H1 (cell line): Measurements from ENCODE around the gene FRMD3. TPM values are rescaled to one million over a fixed set of nuclear protein-coding genes. Genes with fewer than 3 reads are reported as not detected.

Source experiments
- CTCF ChIA-PET: fragments of 300-600 bp; sonication (Branson Sonifier 250); formaldehyde crosslinking; loops from one replicate; lab custom pipeline; 2021; ENCODE audit not compliant: partially characterized antibody; lab: Charles Lee
- POLR2A ChIA-PET: fragments of 300-600 bp; sonication (Branson Sonifier 250); formaldehyde crosslinking; loops from one replicate; lab custom pipeline; 2021; ENCODE audit warnings: inconsistent platforms; ENCODE audit not compliant: partially characterized antibody; lab: Charles Lee
- DNase-seq, 2 experiments: peaks; one replicate each; pipeline versions ENCODE4 v3.0.0 to v3.0.0-alpha.2; 2010 to 2022; ENCODE audit warnings: low spot score in 2 of 2, low read depth in 1 of 2, mixed read lengths in 1 of 2
- FAIRE-seq: peaks from 2 replicates; lab custom pipeline; 2011; peaks lifted over from hg19 to GRCh38; lab: Jason Lieb, UNC
- H2AFZ ChIP-seq: 2 replicates; pipeline ENCODE4 v1.8.1; 2012; ENCODE audit warnings: low read length, inconsistent platforms
- H2AK5ac ChIP-seq: 2 replicates; pipeline ENCODE4 v1.6.1; 2013; ENCODE audit warnings: low read depth, low read length
- H2BK120ac ChIP-seq: replicated peaks from 2 replicates; pipeline ENCODE3; 2013; ENCODE audit warnings: low read depth, low read length, inconsistent platforms
- H2BK12ac ChIP-seq: 2 replicates; pipeline ENCODE4 v1.6.1; 2013; ENCODE audit warnings: low read depth, low read length
- H2BK15ac ChIP-seq: 2 replicates; pipeline ENCODE4 v1.6.1; 2013; ENCODE audit warnings: low read length
- H2BK20ac ChIP-seq: 2 replicates; pipeline ENCODE4 v1.6.1; 2013; ENCODE audit warnings: low read length
- H2BK5ac ChIP-seq: 2 replicates; pipeline ENCODE4 v1.6.1; 2013; ENCODE audit warnings: low read depth, low read length
- H3K14ac ChIP-seq: 2 replicates; pipeline ENCODE4 v1.6.1; 2013; ENCODE audit warnings: inconsistent platforms; ENCODE audit not compliant: insufficient read length
- H3K18ac ChIP-seq: 2 replicates; pipeline ENCODE4 v1.6.1; 2013; ENCODE audit warnings: low read length; ENCODE audit errors: extremely low read depth
- H3K23ac ChIP-seq: 2 replicates; pipeline ENCODE4 v1.6.1; 2013; ENCODE audit warnings: inconsistent platforms; ENCODE audit not compliant: insufficient read length
- H3K23me2 ChIP-seq: 2 replicates; pipeline ENCODE4 v1.6.1; 2013; ENCODE audit warnings: low read depth, low read length
- H3K27ac ChIP-seq: 2 replicates; pipeline ENCODE4 v1.6.1; 2011; ENCODE audit warnings: low read depth, low read length, inconsistent platforms
- H3K27me3 ChIP-seq, 4 experiments: replicated peaks in 1 of 4; 1 replicate in 1 of 4; 2 replicates in 3 of 4; pipeline versions ENCODE4 v1.6.1 to v1.8.1; 2011 to 2013; ENCODE audit warnings: low read length in 3 of 4, mild to moderate bottlenecking in 3 of 4, inconsistent platforms in 2 of 4, mixed read lengths in 2 of 4, moderate library complexity in 1 of 4; ENCODE audit not compliant: control insufficient read depth in 3 of 4, insufficient read depth in 3 of 4; ENCODE audit errors: extremely low read depth in 1 of 4
- H3K36me3 ChIP-seq, 4 experiments: 2 replicates each; pipeline versions ENCODE4 v1.6.1 to v1.8.1; 2011 to 2013; ENCODE audit warnings: mild to moderate bottlenecking in 4 of 4, low read length in 3 of 4, moderate library complexity in 2 of 4, control low read depth in 1 of 4, inconsistent platforms in 1 of 4; ENCODE audit not compliant: insufficient read depth in 4 of 4, control insufficient read depth in 2 of 4
- H3K4ac ChIP-seq: replicated peaks from 2 replicates; pipeline ENCODE3; 2013; ENCODE audit warnings: low read length, low read depth, mixed read lengths, inconsistent platforms; ENCODE audit not compliant: insufficient read length
- H3K4me1 ChIP-seq, 4 experiments: replicated peaks in 1 of 4; 1 replicate in 1 of 4; 2 replicates in 3 of 4; pipeline versions ENCODE4 v1.6.1 to v1.8.1; 2011 to 2013; ENCODE audit warnings: low read length in 3 of 4, inconsistent platforms in 2 of 4, mixed read lengths in 1 of 4; ENCODE audit not compliant: insufficient read depth in 4 of 4, control insufficient read depth in 3 of 4
- H3K4me2 ChIP-seq, 2 experiments: 2 replicates each; pipeline versions ENCODE4 v1.6.1 to v1.8.1; 2011 to 2013; ENCODE audit warnings: low read depth in 2 of 2, low read length in 2 of 2, control low read depth in 1 of 2, inconsistent platforms in 1 of 2, mild to moderate bottlenecking in 1 of 2; ENCODE audit not compliant: insufficient read depth in 1 of 2
- H3K4me3 ChIP-seq, 4 experiments: fragments of 200-600, 300-600 bp in 1 of 4; sonication (generic), shearing (Covaris generic), sonication (Bioruptor Twin) in 1 of 4; 2 replicates each; pipeline versions ENCODE4 v1.5.1 to v1.8.1; 2011 to 2016; ENCODE audit warnings: low read length in 4 of 4, low read depth in 3 of 4, control low read depth in 2 of 4, inconsistent platforms in 2 of 4, mild to moderate bottlenecking in 2 of 4, mixed read lengths in 1 of 4, moderate library complexity in 1 of 4; ENCODE audit not compliant: insufficient read depth in 2 of 4; ENCODE audit errors: extremely low read depth in 1 of 4
- H3K56ac ChIP-seq: replicated peaks from 2 replicates; pipeline ENCODE3; 2013; ENCODE audit warnings: low read depth, mild to moderate bottlenecking, mixed read lengths, low read length, inconsistent platforms; ENCODE audit not compliant: insufficient read length
- H3K79me1 ChIP-seq: 2 replicates; pipeline ENCODE4 v1.6.1; 2013; ENCODE audit warnings: low read depth, low read length, control low read depth
- H3K79me2 ChIP-seq, 2 experiments: 2 replicates each; pipeline versions ENCODE4 v1.6.1 to v1.8.1; 2012 to 2013; ENCODE audit warnings: low read length in 2 of 2, mild to moderate bottlenecking in 2 of 2, inconsistent platforms in 1 of 2; ENCODE audit not compliant: insufficient read depth in 2 of 2, control insufficient read depth in 1 of 2
- H3K9ac ChIP-seq, 4 experiments: replicated peaks in 1 of 4; 1 replicate in 1 of 4; 2 replicates in 3 of 4; pipeline versions ENCODE4 v1.6.1 to v1.8.1; 2011 to 2013; ENCODE audit warnings: low read depth in 3 of 4, low read length in 3 of 4, control low read depth in 2 of 4, mild to moderate bottlenecking in 2 of 4, moderate library complexity in 2 of 4, inconsistent platforms in 1 of 4; ENCODE audit errors: extremely low read depth in 1 of 4
- H3K9me3 ChIP-seq, 2 experiments: 2 replicates each; pipeline versions ENCODE4 v1.6.1 to v1.8.1; 2012 to 2013; ENCODE audit warnings: mild to moderate bottlenecking in 2 of 2, moderate library complexity in 2 of 2, control low read depth in 1 of 2, inconsistent platforms in 1 of 2, low read depth in 1 of 2, low read length in 1 of 2, mixed read lengths in 1 of 2; ENCODE audit not compliant: insufficient read depth in 2 of 2
- H4K20me1 ChIP-seq, 2 experiments: replicated peaks in 1 of 2; 2 replicates each; pipeline versions ENCODE3 to v1.8.1; 2011 to 2013; ENCODE audit warnings: inconsistent platforms in 2 of 2, low read length in 2 of 2, mild to moderate bottlenecking in 1 of 2; ENCODE audit not compliant: insufficient read depth in 2 of 2, control insufficient read depth in 1 of 2
- H4K5ac ChIP-seq: 2 replicates; pipeline ENCODE4 v1.6.1; 2013; ENCODE audit warnings: low read length, low read depth, mixed read lengths, inconsistent platforms; ENCODE audit not compliant: insufficient read length
- H4K8ac ChIP-seq: 2 replicates; pipeline ENCODE4 v1.8.0; 2013; ENCODE audit warnings: mild to moderate bottlenecking, moderate library complexity, low read length, inconsistent platforms; ENCODE audit not compliant: insufficient read depth; ENCODE audit errors: extremely low read depth
- H4K91ac ChIP-seq: replicated peaks from 2 replicates; pipeline ENCODE3; 2013; ENCODE audit warnings: low read length, mixed read lengths, inconsistent platforms; ENCODE audit not compliant: insufficient read length
- ATF3 ChIP-seq: IDR thresholded peaks from 2 replicates; pipeline ENCODE4 v1.6.1; 2011; ENCODE audit warnings: low read depth, mild to moderate bottlenecking, low read length; ENCODE audit not compliant: insufficient read depth
- CEBPB ChIP-seq: IDR thresholded peaks from 2 replicates; pipeline ENCODE4 v1.6.1; 2012; ENCODE audit warnings: low read depth, low read length
- CHD2 ChIP-seq: IDR thresholded peaks from 2 replicates; pipeline ENCODE4 v1.6.1; 2012; ENCODE audit warnings: low read length, improper control_type of control experiment
- CTCF ChIP-seq, 3 experiments: IDR thresholded peaks; 1 replicate in 2 of 3; 2 replicates in 1 of 3; pipeline versions ENCODE4 v1.5.1 to v1.6.1; 2011; ENCODE audit warnings: low read length in 3 of 3, mild to moderate bottlenecking in 3 of 3, inconsistent platforms in 2 of 3, low read depth in 1 of 3, moderate library complexity in 1 of 3; ENCODE audit not compliant: insufficient read depth in 1 of 3; ENCODE audit errors: control extremely low read depth in 1 of 3
- HDAC6 ChIP-seq: IDR thresholded peaks from one replicate; pipeline ENCODE4 v1.7.1; 2012; ENCODE audit warnings: low read depth, mild to moderate bottlenecking, inconsistent platforms, low read length, moderate library complexity
- RAD21 ChIP-seq, 2 experiments: IDR thresholded peaks in 1 of 2; conservative IDR thresholded peaks in 1 of 2; 2 replicates each; pipeline ENCODE4 v1.6.1; 2011; ENCODE audit warnings: low read depth in 2 of 2, low read length in 2 of 2, improper control_type of control experiment in 1 of 2, inconsistent platforms in 1 of 2, mild to moderate bottlenecking in 1 of 2, moderate library complexity in 1 of 2
- RXRA ChIP-seq: IDR thresholded peaks from 2 replicates; pipeline ENCODE4 v1.6.1; 2011; ENCODE audit warnings: low read depth, mild to moderate bottlenecking, low read length, moderate library complexity; ENCODE audit not compliant: insufficient read depth
- WGBS, 2 experiments: shearing (Covaris generic) in 1 of 2; methylation state at CpG; one replicate each; pipeline versions ENCODE4 v1.1.6 to v1.1.7; 2013 to 2015; ENCODE audit warnings: low lambda C conversion rate in 2 of 2, mixed read lengths in 2 of 2, inconsistent platforms in 1 of 2, low coverage in 1 of 2, missing lambda C conversion rate in 1 of 2; ENCODE audit not compliant: insufficient replicate concordance in 2 of 2, insufficient coverage in 1 of 2, insufficient read length in 1 of 2; ENCODE audit errors: extremely low coverage in 1 of 2, missing lambda C conversion rate in 1 of 2; 5-methylcytosine and 5-hydroxymethylcytosine counted together
- polyA plus RNA-seq, 7 experiments: library from polyadenylated mRNA; depleted of rRNA in 3 of 7; stranded (reverse) in 5 of 7; unstranded in 2 of 7; fragments of >200 nt in 5 of 7; fragments of 200-250 nt in 2 of 7; gene quantifications; 1 replicate in 5 of 7; 2 replicates in 1 of 7; 4 replicates in 1 of 7; pipeline versions ENCODE4 v1.2.1 to v1.2.3, GENCODE V29; 2011 to 2013; ENCODE audit warnings: missing spikeins in 2 of 7, mixed read lengths in 2 of 7
- total RNA-seq: library from RNA; stranded (reverse); fragmentation: NEBNext Ultra II Directional; extraction: Animal tissue kit (Norgen Biotek cat#: 25700); gene quantifications from 2 replicates; pipeline ENCODE4 v1.2.1, GENCODE V29; 2021

The FRMD3 gene
- total and polyA plus RNA-seq, 2 of the 8 experiments (the other 6 are each of a cell fraction or from before 2014, with no cell fraction given), result 0.15 to 1.4 TPM

- Histone ChIP-seq H3K23ac (no peak overlapping the region), H3K4ac (no peak overlapping the region), H2BK120ac (no peak overlapping the region), H4K91ac (no peak overlapping the region), H3K36me3 (no peaks in the 10 kb centered on the region), H3K4me3 (no peak overlapping the region), H3K18ac (no peak overlapping the region), H3K4me2 (no peak overlapping the region), H4K5ac (no peak overlapping the region), H3K14ac (no peak overlapping the region), H3K27ac (no peak overlapping the region), H3K79me1 (no peaks in the 10 kb centered on the region), H2BK15ac (no peak overlapping the region), H2BK5ac (no peak overlapping the region), H3K27me3 (no peaks in the 10 kb centered on the region), H2BK12ac (no peak overlapping the region), H3K9me3 (0 out of 4 replicates have a peak, but pooled peaks cover 0 to 2% of the 10 kb centered on the region in 2 experiments), H2BK20ac (no peak overlapping the region), H4K20me1 (no peaks in the 10 kb centered on the region), H3K56ac (no peak overlapping the region), H3K79me2 (no peaks in the 10 kb centered on the region), H3K23me2 (no peaks in the 10 kb centered on the region), H4K8ac (no peak overlapping the region), H3K9ac (no peak overlapping the region), H3K4me1 (no peaks in the 10 kb centered on the region), H2AK5ac (no peak overlapping the region), H2AFZ (no peak overlapping the region)
- TF ChIP-seq RXRA (no peak), CEBPB (peak; percentile 76), HDAC6 (no peak), CHD2 (no peak), ATF3 (peak; percentile 51; the same call in 1 of the 2 replicates), RAD21 (IDR thresholded peaks at IDR 0.05 in 1 of 2, conservative IDR thresholded peaks at IDR 0.05 in 1 of 2; ENCODE audit: low read depth in 2 of 2, low read length in 2 of 2) (peak; percentile 94 to 95), CTCF (IDR thresholded peaks at IDR 0.05; ENCODE audit: control extremely low read depth in 1 of 3, insufficient read depth in 1 of 3, low read depth in 1 of 3, low read length in 3 of 3) (peak; percentile 66 to 94 (median 88))
- ChIA-PET POLR2A (interaction anchor here (1.2 kb wide), 1 partner anchor 262 kb away, joined by 4 read pairs; no protein-coding TSS in a partner anchor), CTCF (interaction anchor here (0.6 to 12.2 kb wide), 84 partner anchors 10 to 1049 kb away, joined by 3 to 262 read pairs (median 5); partner anchors contain the start of gene FRMD3)
- FAIRE-seq (no peak), DNase-seq (peak in 1 of 2 experiments; percentile 88)
- 20% methylated on average over 4 of the region's 4 CpGs; no CpG with 5 or more reads in 1 of the 2 experiments for WGBS, 2 experiments
Observed at GRCh38 chr9:83334320-83334719, 203.9 kb downstream of the FRMD3 start.
